ENCODE data around the gene KHDRBS2. TPM values are rescaled to one million over a fixed set of nuclear protein-coding genes. Genes with fewer than 3 reads are reported as not detected.

Gene KHDRBS2
- total RNA-seq, 1 donor = not detected

- no peak for TF ChIP-seq CTCF (IDR thresholded peaks at IDR 0.05; ENCODE audit: insufficient read depth, low read length)
- no peak overlapping the region for H3K4me3 ChIP-seq (ENCODE audit: low read depth, low read length)
- no peak for DNase-seq (ENCODE audit: low read depth)
Measured at GRCh38 chr6:61649845-61650244, 636.2 kb downstream of the KHDRBS2 start.

GRCh38 chr6:61640463-61640862 lies 645.6 kb downstream of the KHDRBS2 start:
- no peak for TF ChIP-seq CTCF (IDR thresholded peaks at IDR 0.05; ENCODE audit: insufficient read depth, low read length)
- H3K4me3 ChIP-seq (ENCODE audit: low read depth, low read length) = no peak overlapping the region
- no peak for DNase-seq (ENCODE audit: low read depth)

All from fibroblast of the aortic adventitia (primary cell).